ENCODE results near the gene GPAM. TPM values are rescaled to one million over a fixed set of nuclear protein-coding genes. Genes with fewer than 3 reads are reported as not detected.
A peak's percentile ranks its signal among the peaks of the same experiment; 100 is the strongest.

Gene GPAM
- total RNA-seq, 1 donor: 10.5 TPM

GRCh38 chr10:112227331-112227987 is 43.9 kb upstream of the GPAM start:
- Histone ChIP-seq H3K36me3 (ENCODE audit: insufficient read depth, low read length) (no peaks in the 10 kb centered on the region), H2AFZ (ENCODE audit: low read length) (no peak overlapping the region), H3K27me3 (ENCODE audit: insufficient read depth, low read length) (no peaks in the 10 kb centered on the region), H4K20me1 (ENCODE audit: insufficient read depth, low read length) (no peaks in the 10 kb centered on the region), H3K4me3 (ENCODE audit: insufficient read depth, low read length) (no peak overlapping the region), H3K9me3 (ENCODE audit: low read depth, low read length) (no peaks in the 10 kb centered on the region), H3K27ac (ENCODE audit: low read depth, low read length) (peak overlapping the region; percentile 54), H3K4me1 (ENCODE audit: insufficient read depth, low read length) (peaks cover 32% of the 10 kb centered on the region), H3K4me2 (ENCODE audit: insufficient read depth, low read length) (no peak overlapping the region), H3K79me2 (ENCODE audit: insufficient read depth, low read length) (no peaks in the 10 kb centered on the region)
- no peak for DNase-seq (ENCODE audit: insufficient read length, low spot score, missing footprints)
- TF ChIP-seq, protein P1, sequence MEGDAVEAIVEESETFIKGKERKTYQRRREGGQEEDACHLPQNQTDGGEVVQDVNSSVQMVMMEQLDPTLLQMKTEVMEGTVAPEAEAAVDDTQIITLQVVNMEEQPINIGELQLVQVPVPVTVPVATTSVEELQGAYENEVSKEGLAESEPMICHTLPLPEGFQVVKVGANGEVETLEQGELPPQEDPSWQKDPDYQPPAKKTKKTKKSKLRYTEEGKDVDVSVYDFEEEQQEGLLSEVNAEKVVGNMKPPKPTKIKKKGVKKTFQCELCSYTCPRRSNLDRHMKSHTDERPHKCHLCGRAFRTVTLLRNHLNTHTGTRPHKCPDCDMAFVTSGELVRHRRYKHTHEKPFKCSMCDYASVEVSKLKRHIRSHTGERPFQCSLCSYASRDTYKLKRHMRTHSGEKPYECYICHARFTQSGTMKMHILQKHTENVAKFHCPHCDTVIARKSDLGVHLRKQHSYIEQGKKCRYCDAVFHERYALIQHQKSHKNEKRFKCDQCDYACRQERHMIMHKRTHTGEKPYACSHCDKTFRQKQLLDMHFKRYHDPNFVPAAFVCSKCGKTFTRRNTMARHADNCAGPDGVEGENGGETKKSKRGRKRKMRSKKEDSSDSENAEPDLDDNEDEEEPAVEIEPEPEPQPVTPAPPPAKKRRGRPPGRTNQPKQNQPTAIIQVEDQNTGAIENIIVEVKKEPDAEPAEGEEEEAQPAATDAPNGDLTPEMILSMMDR (IDR thresholded peaks at IDR 0.05; ENCODE audit: extremely low read depth, low read depth, low read length): no peak

GRCh38 chr10:112226439-112227248 is 43.1 kb upstream of the GPAM start:
- Histone ChIP-seq H3K4me3 (ENCODE audit: insufficient read depth, low read length) (no peak overlapping the region), H3K36me3 (ENCODE audit: insufficient read depth, low read length) (no peaks in the 10 kb centered on the region), H2AFZ (ENCODE audit: low read length) (no peak overlapping the region), H3K79me2 (ENCODE audit: insufficient read depth, low read length) (no peaks in the 10 kb centered on the region), H3K4me1 (ENCODE audit: insufficient read depth, low read length) (peaks cover 32% of the 10 kb centered on the region), H3K27ac (ENCODE audit: low read depth, low read length) (peak overlapping the region; percentile 54), H3K27me3 (ENCODE audit: insufficient read depth, low read length) (no peaks in the 10 kb centered on the region), H3K4me2 (ENCODE audit: insufficient read depth, low read length) (no peak overlapping the region), H3K9me3 (ENCODE audit: low read depth, low read length) (no peaks in the 10 kb centered on the region), H4K20me1 (ENCODE audit: insufficient read depth, low read length) (no peaks in the 10 kb centered on the region)
- TF ChIP-seq, protein P1 (IDR thresholded peaks at IDR 0.05; ENCODE audit: extremely low read depth, low read depth, low read length): no peak
- DNase-seq (ENCODE audit: insufficient read length, low spot score, missing footprints): no peak

- H3K36me3 ChIP-seq (ENCODE audit: insufficient read depth, low read length): no peaks in the 10 kb centered on the region
- no peak overlapping the region for H3K4me3 ChIP-seq (ENCODE audit: insufficient read depth, low read length)
- no peak overlapping the region for H3K4me2 ChIP-seq (ENCODE audit: insufficient read depth, low read length)
- no peak overlapping the region for H2AFZ ChIP-seq (ENCODE audit: low read length)
- TF ChIP-seq, protein P1 (IDR thresholded peaks at IDR 0.05; ENCODE audit: extremely low read depth, low read depth, low read length): no peak
- no peaks in the 10 kb centered on the region for H3K9me3 ChIP-seq (ENCODE audit: low read depth, low read length)
- H3K27me3 ChIP-seq (ENCODE audit: insufficient read depth, low read length): no peaks in the 10 kb centered on the region
- H3K4me1 ChIP-seq (ENCODE audit: insufficient read depth, low read length): peaks cover 37% of the 10 kb centered on the region
- no peak overlapping the region for H3K27ac ChIP-seq (ENCODE audit: low read depth, low read length)
- no peak for DNase-seq (ENCODE audit: insufficient read length, low spot score, missing footprints)
- no peaks in the 10 kb centered on the region for H4K20me1 ChIP-seq (ENCODE audit: insufficient read depth, low read length)
- H3K79me2 ChIP-seq (ENCODE audit: insufficient read depth, low read length): no peaks in the 10 kb centered on the region
Observed at GRCh38 chr10:112225771-112226438, 42.3 kb upstream of the GPAM start.
